Tibial artery (tissue), 4 donors: Measurements from ENCODE around the gene FES.
"Not testable (repeated sequence)": the region's sequence is repeated elsewhere in the genome, so short reads cannot be mapped to it uniquely, and the experiment has no call there.

ENCODE experiments used
- DNase-seq, 2 donors: peaks; one replicate each; pipeline ENCODE4 v3.0.0-alpha.2; 2019
- H3K27ac ChIP-seq, 2 donors: fragments of 200-600 bp; sonication (generic) in 1 of 2; 1 replicate in 1 of 2; 2 replicates in 1 of 2; pipeline ENCODE4 v1.5.1; 2018 to 2019; ENCODE audit warnings: mild to moderate bottlenecking in 1 of 2
- H3K27me3 ChIP-seq, 2 donors: fragments of 200-600 bp; sonication (generic) in 1 of 2; one replicate each; pipeline versions ENCODE4 v1.5.1 to v1.6.0; 2016 to 2019
- H3K36me3 ChIP-seq, 3 donors: fragments of 200-600 bp; sonication (generic) in 2 of 3; one replicate each; pipeline ENCODE4 v1.5.1; 2016 to 2019; ENCODE audit warnings: mild to moderate bottlenecking in 2 of 3
- H3K4me1 ChIP-seq, 4 donors: fragments of 200-600 bp; sonication (generic) in 2 of 4; 1 replicate in 3 of 4; 2 replicates in 1 of 4; pipeline ENCODE4 v1.5.1; 2016 to 2019
- H3K4me3 ChIP-seq, 2 donors: fragments of 200-600 bp; sonication (generic) in 1 of 2; 1 replicate in 1 of 2; 2 replicates in 1 of 2; pipeline ENCODE4 v1.5.1; 2018 to 2019; ENCODE audit warnings: mild to moderate bottlenecking in 2 of 2
- H3K9me3 ChIP-seq, 3 donors: fragments of 200-600 bp; sonication (generic) in 1 of 3; one replicate each; pipeline ENCODE4 v1.5.1; 2016 to 2019
- intact Hi-C: fragments of 100-400 bp; cut with DNase I; formaldehyde crosslinking; loops from one replicate; pipeline ENCODE4 v1.15.0; 2023; ENCODE audit warnings: low total_unique reads
- TF ChIP-seq, protein P1 (sequence below), 2 experiments: fragments of 200-600 bp in 1 of 2; fragments of 450-650 bp in 1 of 2; IDR thresholded peaks; one replicate each; pipeline ENCODE4 v1.5.1; 2017 to 2019; ENCODE audit warnings: antibody characterized with exemption in 2 of 2, mild to moderate bottlenecking in 1 of 2, moderate library complexity in 1 of 2

The FES gene

DNA sequence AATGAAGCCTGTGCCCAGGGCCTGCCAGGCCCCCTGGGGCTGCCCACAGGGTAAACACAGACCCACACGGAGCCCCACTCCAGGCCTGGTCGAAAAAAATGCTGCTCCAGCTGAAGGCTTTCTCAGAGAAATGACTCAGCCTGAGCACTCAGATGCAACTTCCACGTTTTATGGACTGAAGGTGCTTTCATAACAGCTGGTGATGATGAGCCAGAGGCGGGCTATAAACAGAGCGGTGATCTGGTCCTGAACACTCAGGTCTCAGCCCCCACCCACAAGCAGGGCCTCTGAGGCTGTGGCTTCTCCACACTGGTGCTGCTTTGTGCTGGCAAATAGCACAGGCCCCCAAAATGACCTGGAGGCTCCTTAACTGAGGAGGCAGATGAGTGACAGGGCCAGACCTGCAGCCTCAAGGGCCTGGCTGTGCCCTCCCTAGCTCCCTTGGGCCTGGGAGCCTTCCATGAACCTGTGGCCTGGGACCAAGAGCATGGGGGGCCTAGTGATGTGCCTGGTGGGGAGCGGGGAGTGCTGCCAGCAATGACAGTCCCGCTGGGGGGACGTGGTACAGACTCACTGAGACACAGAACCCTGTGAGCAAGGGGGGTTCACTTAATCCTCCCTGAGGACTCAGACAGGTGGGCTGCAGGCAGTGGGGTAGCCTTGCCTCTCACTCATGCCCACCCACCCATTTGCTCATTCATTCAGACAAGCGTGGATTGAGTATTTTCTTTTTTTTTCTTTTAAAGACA, 38.9 kb upstream of the FES start:
- DNase-seq, result no peak
- TF ChIP-seq, protein P1, sequence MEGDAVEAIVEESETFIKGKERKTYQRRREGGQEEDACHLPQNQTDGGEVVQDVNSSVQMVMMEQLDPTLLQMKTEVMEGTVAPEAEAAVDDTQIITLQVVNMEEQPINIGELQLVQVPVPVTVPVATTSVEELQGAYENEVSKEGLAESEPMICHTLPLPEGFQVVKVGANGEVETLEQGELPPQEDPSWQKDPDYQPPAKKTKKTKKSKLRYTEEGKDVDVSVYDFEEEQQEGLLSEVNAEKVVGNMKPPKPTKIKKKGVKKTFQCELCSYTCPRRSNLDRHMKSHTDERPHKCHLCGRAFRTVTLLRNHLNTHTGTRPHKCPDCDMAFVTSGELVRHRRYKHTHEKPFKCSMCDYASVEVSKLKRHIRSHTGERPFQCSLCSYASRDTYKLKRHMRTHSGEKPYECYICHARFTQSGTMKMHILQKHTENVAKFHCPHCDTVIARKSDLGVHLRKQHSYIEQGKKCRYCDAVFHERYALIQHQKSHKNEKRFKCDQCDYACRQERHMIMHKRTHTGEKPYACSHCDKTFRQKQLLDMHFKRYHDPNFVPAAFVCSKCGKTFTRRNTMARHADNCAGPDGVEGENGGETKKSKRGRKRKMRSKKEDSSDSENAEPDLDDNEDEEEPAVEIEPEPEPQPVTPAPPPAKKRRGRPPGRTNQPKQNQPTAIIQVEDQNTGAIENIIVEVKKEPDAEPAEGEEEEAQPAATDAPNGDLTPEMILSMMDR (IDR thresholded peaks at IDR 0.05), result no peak
- Histone ChIP-seq H3K27ac (no peak overlapping the region), H3K4me1 (no peaks in the 10 kb centered on the region), H3K27me3 (peaks cover 0 to 3% of the 10 kb centered on the region in 2 donors), H3K36me3 (no peaks in the 10 kb centered on the region), H3K4me3 (no peak overlapping the region), H3K9me3 (no peaks in the 10 kb centered on the region)
- intact Hi-C loops, result no loop called here

- H3K4me1 ChIP-seq, intact Hi-C loops, H3K36me3 ChIP-seq, H3K27me3 ChIP-seq, DNase-seq, H3K4me3 ChIP-seq, H3K27ac ChIP-seq, H3K9me3 ChIP-seq: not testable (repeated sequence)
These were observed 34.9 kb upstream of the FES start for GRCh38 chr15:90849424-90849823.

GRCh38 chr15:90851114-90851513, 33.2 kb upstream of the FES start:
- H3K4me1 ChIP-seq, result no peaks in the 10 kb centered on the region
- H3K36me3 ChIP-seq, result no peaks in the 10 kb centered on the region
- H3K9me3 ChIP-seq, result no peaks in the 10 kb centered on the region
- intact Hi-C loops, result loop anchor here (10.0 kb wide), 1 partner anchor 76 kb away; no protein-coding TSS in a partner anchor
- H3K4me3 ChIP-seq, result no peak overlapping the region
- H3K27ac ChIP-seq, result no peak overlapping the region
- TF ChIP-seq, protein P1 (IDR thresholded peaks at IDR 0.05), result no peak
- no peak for DNase-seq
- peaks cover 0 to 3% of the 10 kb centered on the region in 2 donors for H3K27me3 ChIP-seq

GRCh38 chr15:90851940-90852339, 32.4 kb upstream of the FES start:
- no peak for DNase-seq
- H3K4me3 ChIP-seq, result no peak overlapping the region
- peaks cover 0 to 3% of the 10 kb centered on the region in 2 donors for H3K27me3 ChIP-seq
- no peaks in the 10 kb centered on the region for H3K9me3 ChIP-seq
- no peak overlapping the region for H3K27ac ChIP-seq
- intact Hi-C loops, result loop anchor here (10.0 kb wide), 1 partner anchor 77 kb away; no protein-coding TSS in a partner anchor
- TF ChIP-seq, protein P1 (IDR thresholded peaks at IDR 0.05), result no peak
- H3K4me1 ChIP-seq, result no peaks in the 10 kb centered on the region
- H3K36me3 ChIP-seq, result no peaks in the 10 kb centered on the region

- DNase-seq, result no peak
- TF ChIP-seq, protein P1 (IDR thresholded peaks at IDR 0.05), result no peak
- Histone ChIP-seq H3K9me3 (no peaks in the 10 kb centered on the region), H3K36me3 (no peaks in the 10 kb centered on the region), H3K27me3 (no peaks in the 10 kb centered on the region), H3K27ac (no peak overlapping the region), H3K4me3 (no peak overlapping the region), H3K4me1 (no peaks in the 10 kb centered on the region)
- intact Hi-C loops, result loop anchor here (10.0 kb wide), 1 partner anchor 80 kb away; no protein-coding TSS in a partner anchor
These were observed 29.2 kb upstream of the FES start for GRCh38 chr15:90855139-90855538.

DNA sequence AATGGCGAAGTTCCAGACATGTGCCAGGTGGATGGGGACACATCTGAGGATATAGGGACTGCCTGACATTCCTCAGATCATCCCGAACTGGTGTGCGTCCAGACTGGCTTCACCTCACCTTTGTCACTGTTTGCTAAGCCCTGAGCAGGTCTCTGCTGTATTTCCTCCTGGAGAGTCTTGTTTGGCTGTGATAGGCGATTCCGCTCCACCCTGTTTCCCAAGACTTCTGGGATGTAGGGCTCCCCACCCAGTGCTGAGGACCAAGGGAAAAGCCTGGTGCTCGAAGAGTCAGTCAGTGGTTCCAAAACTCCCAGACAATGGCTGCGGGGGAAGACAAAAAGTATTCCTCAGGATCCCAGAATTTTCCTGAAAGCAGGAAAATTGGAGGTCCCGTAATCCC, 27.0 kb upstream of the FES start:
- Histone ChIP-seq H3K27me3 (no peaks in the 10 kb centered on the region), H3K36me3 (no peaks in the 10 kb centered on the region), H3K4me3 (no peak overlapping the region), H3K9me3 (no peaks in the 10 kb centered on the region), H3K27ac (no peak overlapping the region), H3K4me1 (no peaks in the 10 kb centered on the region)
- intact Hi-C loops, result loop anchor here (10.0 kb wide), 1 partner anchor 83 kb away; no protein-coding TSS in a partner anchor
- TF ChIP-seq, protein P1 (IDR thresholded peaks at IDR 0.05), result no peak
- no peak for DNase-seq
